Activated T-cell treated with anti-CD3 and anti-CD28 coated beads for 48 hours (primary cell): ENCODE measurements around the gene VGLL4.

ENCODE experiments used
- DNase-seq: peaks from one replicate; pipeline ENCODE4 v3.0.0-alpha.2; 2020; ENCODE audit warnings: low read depth

VGLL4 gene

DNA sequence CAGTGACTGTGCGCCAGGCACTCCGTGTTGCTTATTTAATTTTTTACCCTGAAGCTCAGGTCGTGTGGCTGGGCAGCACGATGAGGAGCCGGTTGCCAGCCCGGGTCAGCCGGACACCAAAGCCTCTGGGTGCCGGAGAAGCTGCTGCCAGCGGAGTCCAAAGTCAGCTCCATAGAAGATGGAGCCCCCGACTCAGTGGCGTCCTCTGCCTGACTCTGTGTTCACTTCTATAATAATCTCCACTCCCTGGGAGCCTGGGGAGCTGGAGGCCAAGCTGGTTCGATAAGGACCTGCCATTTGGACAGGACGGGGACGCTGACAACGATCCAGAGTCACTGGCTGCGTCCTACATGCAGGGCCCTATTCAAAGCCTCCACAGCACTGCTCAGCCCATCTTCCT lies 78.6 kb downstream of the VGLL4 start:
- no peak for DNase-seq

DNA sequence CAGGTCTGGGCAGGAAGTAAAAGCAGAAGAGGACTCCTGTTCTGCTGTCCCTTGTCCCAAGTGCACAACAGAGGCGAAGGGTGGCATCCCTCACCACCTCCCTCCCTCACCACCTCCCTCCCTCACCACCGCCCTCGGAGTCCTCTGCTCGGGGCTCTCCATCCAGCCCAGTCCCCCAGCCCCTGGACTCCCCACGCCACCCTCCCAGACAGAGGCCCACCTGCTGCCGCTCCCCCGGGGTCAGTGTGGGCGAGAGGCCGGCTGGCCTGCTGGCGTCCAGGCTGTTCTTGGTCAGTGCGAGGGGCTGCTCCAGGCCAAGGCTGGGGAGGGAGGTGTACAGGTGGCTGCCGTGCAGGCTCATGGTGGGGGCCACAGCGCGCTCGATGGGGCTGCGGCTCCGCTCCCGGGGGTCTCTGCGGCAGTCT lies 79.1 kb downstream of the VGLL4 start:
- DNase-seq = no peak

DNA sequence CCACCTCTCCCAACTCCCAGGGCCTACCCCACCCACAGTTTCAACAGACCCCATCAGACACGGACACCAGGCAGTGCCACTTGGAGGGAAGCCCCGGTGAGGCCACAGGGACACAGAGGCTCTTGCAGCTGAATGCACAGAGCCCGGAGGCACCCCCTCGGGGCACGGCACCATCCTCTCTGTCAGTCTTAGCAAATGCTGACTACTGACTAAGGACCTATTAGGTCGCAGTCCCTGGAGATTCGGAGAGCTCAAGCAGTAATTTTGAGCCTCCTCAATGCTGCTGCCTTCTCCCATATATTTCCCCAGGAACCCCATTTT lies 79.9 kb downstream of the VGLL4 start:
- no peak for DNase-seq

DNA sequence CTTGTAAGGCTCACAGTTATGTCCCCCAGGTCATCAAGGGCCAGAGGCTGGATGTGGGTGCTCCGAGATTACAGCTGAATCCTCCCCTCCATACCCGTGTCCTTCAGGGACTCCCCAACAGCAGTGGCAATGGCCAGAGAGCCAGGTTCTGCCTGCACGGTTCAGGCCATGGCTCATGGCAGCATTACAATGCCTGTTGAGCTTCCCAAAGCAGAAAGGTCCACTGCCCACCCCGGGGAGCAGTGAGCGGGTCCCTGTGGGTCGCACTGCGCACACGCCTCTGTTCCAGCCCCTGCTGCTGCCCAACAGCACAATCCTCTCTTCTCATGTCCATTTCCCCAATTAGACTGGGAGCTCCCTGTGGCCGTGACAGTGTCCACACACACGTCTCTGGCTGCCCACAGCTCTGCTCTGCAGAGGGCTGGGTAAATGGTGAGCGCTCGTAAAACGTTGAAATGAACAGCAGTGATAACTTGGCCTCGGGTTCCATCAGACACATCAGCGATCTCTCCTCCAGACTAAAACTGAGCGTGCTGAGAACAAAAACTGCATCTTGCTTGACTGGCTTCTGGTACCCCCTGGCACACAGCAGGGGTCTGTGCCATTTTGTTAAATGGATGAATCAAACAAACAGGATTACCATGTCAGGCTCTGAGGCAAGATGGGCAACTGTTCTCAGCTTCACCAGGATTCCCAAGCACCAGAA lies 80.4 kb downstream of the VGLL4 start:
- DNase-seq = no peak

DNA sequence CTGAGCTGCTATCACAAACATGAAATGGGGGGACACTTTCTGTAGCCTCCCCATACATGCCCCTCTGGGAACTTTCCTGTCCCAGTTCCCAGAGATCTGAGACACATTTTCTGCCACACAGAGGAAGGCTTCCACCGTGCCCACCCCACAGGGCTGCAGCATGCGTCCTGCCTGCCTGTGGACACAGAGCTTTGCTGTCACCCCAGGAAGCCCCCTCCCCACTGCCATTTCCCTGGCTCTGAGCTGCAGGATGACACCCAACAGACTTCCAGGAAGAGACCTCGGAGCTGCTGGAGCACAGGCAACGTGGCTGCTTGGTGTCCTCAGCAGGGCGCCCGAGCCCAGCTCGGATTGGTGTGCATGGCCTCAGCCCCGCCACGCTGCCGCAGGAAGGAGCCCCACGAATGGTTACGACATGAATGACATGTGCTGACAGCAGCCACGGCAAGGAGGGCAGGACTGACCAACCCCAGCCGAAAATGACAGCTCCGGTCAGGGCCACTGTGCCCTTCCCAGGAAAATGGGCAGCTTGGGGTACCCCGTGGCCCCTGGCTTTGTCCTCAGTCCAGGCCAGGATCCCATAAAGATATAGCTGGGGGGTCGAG lies 81.3 kb downstream of the VGLL4 start:
- DNase-seq = no peak

DNA sequence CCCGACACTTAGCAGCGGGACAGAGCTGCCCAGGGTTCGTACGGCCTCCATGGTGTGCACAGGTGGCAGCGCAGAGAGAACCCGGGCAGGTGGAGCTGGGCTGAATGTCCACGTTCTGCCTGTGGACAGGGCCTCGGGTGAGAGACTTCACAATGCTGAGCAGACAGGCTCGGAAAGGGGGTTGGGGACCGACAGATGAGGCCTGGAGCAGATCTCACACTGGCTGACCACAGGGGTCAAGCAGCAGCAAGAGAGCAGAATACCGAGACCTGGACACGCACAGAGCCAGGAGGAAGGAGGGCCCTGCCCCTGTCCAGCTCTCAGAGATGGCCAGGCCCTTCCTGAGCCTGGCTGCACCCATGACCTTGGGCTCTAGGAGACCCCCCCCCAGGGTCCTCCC lies 83.0 kb downstream of the VGLL4 start:
- DNase-seq = no peak

DNA sequence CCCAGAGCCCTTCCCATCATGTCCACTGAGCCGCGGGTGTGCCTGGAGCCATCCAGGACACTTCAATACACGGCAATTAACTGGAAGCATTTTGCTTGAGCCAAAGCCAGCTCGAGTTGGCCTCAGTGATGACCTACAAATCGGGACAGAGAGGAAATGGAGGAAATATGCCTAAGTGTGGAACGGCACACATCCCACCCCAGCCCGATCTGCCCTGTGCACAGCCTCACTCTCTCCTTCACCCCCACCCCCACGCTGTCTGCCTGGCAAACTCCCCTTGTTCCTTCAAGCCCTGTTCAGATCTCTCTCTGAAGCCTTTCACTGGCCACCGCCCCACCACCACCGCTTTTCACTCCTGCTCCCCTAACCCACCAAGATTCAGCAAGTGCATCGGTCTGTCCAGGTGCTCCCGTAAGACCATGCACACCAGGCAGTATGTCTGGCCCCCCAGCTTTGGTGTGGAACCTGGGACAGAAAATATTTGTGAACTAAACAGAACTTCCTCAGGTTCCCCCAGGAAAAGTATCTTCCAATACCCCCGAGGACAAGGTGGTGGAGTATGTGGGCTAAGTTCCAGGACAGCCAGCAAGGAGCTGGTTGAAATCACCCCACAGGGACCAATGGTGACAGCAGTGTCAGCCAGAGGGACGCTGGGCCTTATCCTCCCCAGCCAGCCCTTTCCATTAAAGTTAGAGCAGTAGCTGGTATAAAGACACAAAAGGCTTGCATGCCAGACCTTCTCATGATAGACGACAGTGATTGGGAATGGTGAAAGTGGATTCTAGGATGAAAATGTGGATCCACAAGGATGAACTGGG lies 83.7 kb downstream of the VGLL4 start:
- DNase-seq = no peak

DNA sequence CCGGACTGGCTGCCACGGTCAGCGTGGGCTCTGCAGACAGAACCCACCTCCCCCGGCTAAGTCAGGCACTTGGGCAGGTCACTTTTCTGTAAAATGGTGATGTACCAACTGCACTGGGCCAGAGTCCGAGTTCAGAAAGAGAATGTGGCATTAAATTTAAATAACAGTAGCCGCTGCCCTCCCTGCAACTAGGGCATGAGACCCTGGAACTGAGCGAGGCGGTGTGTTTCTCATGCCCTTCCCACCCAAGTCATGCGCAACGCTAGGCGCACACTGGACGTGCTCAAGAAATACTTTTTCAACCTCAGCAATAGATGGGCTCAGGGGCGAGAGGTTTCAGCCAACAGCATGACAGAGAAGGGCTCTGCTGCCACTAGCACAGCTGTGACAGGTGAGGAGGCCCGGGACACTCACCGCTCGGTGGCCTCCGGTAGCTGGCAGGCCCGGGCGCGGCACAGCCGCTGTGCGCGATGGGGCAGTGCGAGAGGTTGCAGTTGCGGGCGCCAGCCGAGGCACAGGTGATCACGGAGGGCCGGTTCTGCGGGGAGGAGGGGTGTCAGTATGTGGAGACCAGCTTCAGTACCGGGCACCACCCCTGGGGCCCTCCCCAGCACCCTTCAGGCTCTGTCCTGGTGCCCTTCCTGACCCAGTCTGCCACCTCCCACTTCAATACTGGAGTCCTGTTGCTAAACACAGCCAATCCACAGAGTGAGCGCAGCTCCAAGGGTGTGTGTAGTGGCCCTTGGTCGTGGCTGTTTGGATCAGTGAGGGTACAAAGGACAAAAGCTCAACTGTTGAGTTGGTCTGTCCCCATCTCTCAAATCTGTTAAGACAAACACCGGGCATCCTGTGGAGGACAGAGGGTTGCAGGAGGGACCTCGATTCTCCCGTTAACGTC lies 84.5 kb downstream of the VGLL4 start:
- no peak for DNase-seq

DNA sequence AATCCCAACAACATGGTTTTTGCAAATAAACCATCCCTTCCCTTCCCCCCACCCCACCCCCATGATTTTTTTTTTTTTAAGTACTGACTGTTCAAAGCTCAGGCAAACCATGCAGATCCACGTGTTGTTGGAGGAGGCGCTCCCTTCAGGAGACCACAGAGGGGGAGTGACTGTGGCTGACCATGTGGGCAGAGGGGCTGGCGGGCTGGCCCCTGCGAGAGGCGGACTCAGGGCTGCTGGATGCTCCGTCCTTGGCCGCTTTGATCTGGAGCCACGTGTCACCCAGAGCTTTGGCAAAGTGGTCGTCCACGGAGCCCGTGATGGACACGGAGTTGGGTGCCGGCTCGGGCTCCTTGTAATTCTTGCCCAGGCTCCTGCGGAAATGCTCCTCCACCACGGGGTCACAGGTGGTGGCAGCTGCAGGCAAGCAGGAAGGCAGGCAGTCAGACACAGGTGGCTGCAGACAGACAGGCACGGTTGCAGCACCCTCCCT lies 85.3 kb downstream of the VGLL4 start:
- no peak for DNase-seq

DNA sequence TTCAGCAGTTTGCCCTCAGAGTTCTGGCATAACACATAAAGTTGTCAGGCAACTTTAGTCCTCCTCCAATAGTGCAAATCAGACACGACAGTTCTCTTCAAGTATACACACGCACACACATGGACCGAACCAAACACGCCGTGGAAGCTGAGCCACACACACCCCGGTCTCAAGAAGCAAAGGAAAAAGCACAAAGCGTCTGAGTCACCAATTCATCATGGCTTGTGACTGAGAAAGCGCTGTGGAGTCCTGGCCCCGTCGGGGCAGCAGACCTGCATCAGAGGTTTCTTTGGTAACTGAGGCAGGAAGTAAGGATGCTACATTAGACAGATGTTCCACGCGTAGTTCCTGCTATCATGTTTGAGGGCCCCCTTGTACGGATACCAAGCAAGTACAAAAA lies 85.7 kb downstream of the VGLL4 start:
- DNase-seq = no peak

DNA sequence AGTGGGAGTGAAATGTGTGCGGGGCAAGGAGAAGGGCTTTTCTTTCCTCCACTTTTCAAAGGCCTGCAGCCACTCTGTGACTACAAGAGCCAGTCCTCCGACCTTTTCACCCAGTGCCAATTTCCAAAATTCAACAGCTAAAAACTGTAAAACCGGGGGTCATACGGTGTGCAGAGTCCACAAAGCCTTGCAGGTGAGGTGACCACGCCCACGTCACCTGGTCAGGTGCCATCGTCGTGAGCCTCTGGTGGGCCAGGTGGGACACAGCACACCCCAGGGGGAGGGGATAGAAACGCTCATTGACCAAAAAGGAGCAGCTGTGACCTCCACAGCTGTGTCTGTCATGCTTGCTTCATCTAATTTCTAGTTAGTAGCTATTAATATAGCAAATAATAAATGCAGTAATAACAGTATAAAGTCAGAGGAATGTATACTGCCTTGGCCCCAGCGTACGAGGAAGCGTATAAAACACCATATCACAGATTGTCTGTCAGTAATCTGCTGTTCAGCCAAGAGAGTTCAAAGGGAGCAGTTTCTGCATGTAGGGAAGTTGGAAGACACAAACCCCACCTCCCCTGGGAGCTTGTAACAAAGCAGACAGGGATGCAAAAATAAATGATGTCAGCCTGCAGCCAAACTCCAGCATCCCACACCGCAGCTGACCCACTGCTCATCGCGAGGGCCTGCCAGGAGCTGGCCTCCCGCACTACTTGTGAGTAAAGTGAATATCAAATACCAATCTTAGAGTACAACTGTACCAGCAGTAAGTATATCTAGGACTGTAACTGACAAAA lies 86.7 kb downstream of the VGLL4 start:
- DNase-seq = no peak

DNA sequence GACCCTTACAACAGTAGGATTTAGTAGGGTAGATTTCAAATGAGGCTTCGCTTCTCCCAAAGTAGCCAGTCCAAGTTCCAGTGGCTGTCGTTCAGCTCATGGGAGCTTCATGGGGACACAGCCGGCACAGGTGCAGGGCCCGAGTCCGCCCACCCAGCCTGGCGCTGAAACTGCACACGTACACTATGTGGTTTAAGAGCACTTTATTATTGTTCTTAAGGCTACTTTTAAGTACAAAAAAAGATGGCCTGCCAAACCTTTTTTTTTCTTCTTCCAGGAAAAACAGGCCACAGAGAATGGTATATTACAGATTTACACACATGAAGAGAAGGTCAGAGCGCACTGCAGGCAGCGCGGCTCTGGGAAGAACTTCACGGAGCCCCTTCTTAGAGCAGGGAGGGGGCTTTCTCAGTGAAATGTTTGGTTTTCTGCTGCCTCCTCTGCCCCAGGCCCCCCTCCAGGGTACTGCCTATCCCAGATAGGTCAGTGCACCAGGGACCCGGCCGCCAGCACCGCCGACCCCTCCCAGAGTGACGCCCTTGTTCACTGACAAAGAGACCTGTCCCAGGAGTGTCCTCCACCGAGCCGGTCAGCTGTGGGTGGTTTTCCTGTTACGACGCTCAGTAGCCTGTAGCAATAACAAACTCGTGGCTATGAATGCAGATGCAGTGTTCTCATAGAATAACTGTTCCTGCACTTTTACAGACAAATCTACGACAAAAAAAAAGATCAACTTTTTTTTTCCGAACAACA lies 87.7 kb downstream of the VGLL4 start:
- no peak for DNase-seq

DNA sequence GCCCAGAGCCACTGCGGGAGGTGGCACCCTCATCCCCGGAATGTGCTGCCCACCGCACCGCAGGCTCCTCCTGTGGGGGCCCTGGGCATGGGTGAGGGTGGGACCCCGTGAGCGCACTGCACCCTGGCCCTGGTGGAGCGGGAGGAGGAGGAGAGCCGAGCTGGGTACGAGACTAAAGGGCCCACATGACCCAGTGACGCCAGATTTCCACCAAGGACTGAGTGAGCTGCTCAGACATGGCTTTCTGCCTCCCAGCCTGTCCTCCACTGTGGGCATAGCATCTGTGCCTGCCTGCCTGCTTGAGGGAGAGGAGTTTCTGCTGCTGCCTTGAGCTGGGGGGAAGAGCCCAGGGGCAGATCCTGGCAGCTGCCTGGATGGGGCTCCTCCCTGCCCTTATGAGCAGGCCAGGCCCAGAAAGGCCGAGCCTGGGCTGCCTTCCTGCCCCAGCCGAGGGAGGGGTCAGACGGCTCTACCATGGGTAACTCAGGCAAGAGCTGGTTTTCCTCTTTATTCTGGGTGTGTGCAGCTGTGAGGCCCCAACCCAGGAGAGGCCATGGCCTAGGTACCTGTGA lies 88.4 kb downstream of the VGLL4 start:
- no peak for DNase-seq

DNA sequence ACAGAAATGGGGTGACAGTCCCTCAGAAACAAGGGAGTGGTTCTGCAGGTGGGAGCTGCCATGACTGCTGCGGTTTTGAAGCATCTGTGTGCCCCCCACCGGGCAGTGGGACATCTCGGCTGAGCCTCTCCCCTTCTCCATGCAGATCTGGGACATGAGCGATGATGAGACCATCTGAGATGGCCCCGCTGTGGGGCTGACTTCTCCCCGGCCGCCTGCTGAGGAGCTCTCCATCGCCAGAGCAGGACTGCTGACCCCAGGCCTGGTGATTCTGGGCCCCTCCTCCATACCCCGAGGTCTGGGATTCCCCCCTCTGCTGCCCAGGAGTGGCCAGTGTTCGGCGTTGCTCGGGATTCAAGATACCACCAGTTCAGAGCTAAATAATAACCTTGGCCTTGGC lies 89.0 kb downstream of the VGLL4 start:
- DNase-seq = no peak

DNA sequence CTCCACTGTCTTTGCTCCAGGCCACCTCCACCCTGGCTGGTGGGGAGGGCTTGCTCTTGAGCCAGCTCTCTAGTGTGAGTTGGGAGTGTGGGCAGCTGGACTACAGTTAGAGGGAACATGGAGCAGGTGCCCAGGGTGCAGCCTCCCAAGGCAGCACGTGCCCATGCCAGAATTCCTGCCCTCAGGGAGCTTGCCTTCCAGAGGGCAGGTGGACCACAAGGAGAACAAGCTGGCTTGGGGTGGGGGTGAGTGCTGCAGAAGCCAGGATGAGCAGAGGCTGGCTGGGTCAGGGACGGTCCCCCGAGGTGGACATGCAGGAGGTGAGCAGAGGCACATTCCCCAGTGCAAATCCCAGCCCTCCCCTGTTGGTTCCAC lies 89.5 kb downstream of the VGLL4 start:
- no peak for DNase-seq

DNA sequence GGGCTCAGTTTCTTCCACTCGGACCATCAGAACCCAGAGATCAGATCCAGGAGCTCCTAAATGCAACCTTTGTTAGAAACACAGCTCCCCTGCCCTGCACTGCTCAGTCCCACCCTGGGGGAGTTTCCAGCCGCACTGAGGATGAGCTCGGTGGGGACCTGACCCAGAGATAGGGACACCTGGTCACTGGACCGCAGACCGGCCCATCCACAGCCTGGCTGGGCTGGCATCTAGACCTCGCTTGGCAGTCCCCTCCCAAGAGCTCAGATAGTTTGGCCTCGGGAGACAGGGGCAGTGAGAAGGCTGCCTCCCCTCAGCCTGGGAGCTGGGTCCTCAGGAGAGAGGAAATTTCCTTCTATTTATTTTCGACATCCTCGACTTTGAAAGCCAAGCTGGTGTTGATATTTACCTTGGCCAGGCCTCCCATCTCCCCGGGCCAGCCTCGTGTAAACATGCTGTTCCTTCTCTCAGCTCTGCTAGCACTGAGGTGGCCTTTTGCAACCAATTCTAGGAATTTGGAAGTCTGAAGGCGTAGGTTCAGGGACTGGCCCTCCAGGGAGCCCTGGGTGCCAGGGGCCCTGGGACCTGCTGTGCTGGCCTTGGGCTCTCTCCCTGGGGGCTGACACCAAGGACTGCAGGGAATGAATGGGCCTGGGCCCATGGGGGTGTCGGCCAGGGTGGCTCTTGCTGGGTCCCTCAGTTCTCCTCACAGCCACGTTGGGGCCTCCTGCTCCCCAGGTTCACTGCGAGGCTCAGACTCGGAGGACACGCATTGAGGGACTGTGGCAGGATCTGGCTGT lies 90.1 kb downstream of the VGLL4 start:
- no peak for DNase-seq

DNA sequence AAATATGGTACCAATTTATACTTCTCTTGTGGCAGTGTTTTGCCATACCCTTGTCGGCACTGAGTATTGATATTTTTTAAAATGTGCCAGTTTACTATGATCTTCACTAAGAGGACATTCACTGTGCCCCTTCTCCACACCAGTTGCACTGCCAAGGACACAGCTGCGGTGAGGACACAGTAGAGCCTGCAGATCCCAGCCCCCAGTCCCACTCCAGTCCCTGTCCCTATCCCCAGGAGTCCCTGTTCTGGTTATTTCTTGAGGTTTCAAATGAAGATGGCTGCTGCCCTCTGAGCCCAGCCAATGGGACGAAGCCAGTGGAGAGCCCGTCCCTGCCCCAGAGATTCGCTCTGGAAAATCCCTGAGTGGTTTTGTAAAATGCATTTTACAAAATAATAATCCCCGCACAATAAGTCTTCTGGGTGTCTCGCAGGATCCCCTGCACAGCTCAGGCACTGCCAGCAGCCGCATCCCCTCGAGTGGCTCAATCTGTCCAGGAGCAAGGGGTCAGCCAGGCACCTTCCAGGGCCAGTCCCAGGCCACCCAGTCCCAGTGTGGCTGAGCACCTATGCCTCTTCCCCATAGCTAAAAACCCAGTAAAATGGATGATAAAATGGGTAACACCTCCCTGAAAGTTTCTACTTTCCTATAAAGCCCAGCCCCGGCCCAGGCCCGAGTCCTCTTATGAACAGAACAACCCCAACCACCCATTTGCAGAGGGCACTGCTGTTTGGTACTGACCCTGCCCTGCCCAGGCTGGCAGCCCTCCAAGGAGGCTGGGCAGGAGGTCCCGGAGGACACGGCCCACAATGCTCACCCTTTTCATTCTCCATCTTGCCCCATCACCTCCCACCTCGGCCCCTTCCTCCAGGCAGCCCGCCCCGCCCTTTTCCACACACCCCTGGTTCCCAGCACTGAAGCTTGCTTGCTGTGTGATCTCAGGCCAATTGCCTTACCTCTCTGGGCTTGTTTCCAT lies 91.1 kb downstream of the VGLL4 start:
- DNase-seq = no peak

DNA sequence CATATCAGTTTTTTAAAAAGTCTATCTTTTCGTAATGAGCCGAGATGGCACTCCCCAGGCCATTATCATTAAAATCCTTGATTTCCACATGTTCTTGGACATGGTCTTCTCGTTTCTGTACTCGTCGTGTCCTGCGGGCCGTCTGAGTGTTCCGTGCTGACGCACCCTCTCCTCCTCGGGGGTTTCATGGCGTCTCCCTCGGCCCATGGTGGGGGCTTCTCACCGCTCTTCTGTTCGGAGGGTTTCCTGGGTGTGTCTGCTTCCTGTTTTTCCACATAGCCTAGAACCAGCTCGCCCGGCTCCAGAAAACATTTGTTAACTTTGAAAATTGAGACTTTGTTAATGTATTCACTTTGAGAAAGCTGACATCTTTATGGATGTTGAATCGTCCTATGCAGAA lies 92.7 kb downstream of the VGLL4 start:
- DNase-seq = no peak
